Naive thymus-derived CD8-positive, alpha-beta T cell (primary cell): Measurements from ENCODE around the gene ASTE1. TPM values are rescaled to one million over a fixed set of nuclear protein-coding genes. Genes with fewer than 3 reads are reported as not detected.
A peak's percentile ranks its signal among the peaks of the same experiment; 100 is the strongest.
"Not testable (repeated sequence)": the region's sequence is repeated elsewhere in the genome, so short reads cannot be mapped to it uniquely, and the experiment has no call there.

Source experiments
- ATAC-seq, 2 donors: fragments of 150-1000 bp; cut with Tn5 transposase in 1 of 2; sonication (Bioruptor Pico), chemical (Tn5 transposase) in 1 of 2; 1 replicate in 1 of 2; 2 replicates in 1 of 2; pipeline ENCODE4 v1.10.0; 2021; ENCODE audit warnings: mild to moderate bottlenecking in 2 of 2, moderate library complexity in 2 of 2
- POLR2A ChIA-PET: fragments of 350-600 bp; sonication (Branson Sonifier 250); formaldehyde crosslinking; loops from one replicate; lab custom pipeline; 2021; ENCODE audit warnings: antibody characterized with exemption; lab: Charles Lee
- DNase-seq, 10 donors: peaks; one replicate each; pipeline versions ENCODE4 v3.0.0 to v3.0.0-alpha.2; 2020 to 2022
- H3K27ac Mint-ChIP-seq, 10 donors: one replicate each; pipeline ENCODE4 v1.8.0; 2020 to 2022; ENCODE audit warnings: mild to moderate bottlenecking in 10 of 10, mixed read lengths in 10 of 10, moderate library complexity in 4 of 10, inconsistent platforms in 1 of 10
- H3K27me3 Mint-ChIP-seq, 5 donors: one replicate each; pipeline ENCODE4 v1.8.0; 2021 to 2022; ENCODE audit warnings: mixed read lengths in 5 of 5
- H3K36me3 Mint-ChIP-seq, 3 donors: one replicate each; pipeline ENCODE4 v1.8.0; 2020 to 2022; ENCODE audit warnings: mixed read lengths in 3 of 3, mild to moderate bottlenecking in 2 of 3, inconsistent platforms in 1 of 3
- H3K4me1 Mint-ChIP-seq, 4 donors: one replicate each; pipeline ENCODE4 v1.8.0; 2021 to 2022; ENCODE audit warnings: mixed read lengths in 4 of 4
- H3K4me3 Mint-ChIP-seq, 10 donors: one replicate each; pipeline ENCODE4 v1.8.0; 2020 to 2022; ENCODE audit warnings: mild to moderate bottlenecking in 10 of 10, mixed read lengths in 10 of 10, moderate library complexity in 6 of 10, inconsistent platforms in 1 of 10
- H3K9me3 Mint-ChIP-seq, 9 donors: one replicate each; pipeline ENCODE4 v1.8.0; 2020 to 2022; ENCODE audit warnings: mixed read lengths in 9 of 9, mild to moderate bottlenecking in 3 of 9, inconsistent platforms in 1 of 9, moderate library complexity in 1 of 9
- polyA plus RNA-seq, 3 donors: library from polyadenylated mRNA; unstranded; fragments of 300-500 nt; fragmentation: Illumina TruSeq; gene quantifications; one replicate each; pipeline ENCODE4 v1.2.3, GENCODE V29; 2021
- total RNA-seq, 8 experiments: library from RNA in 2 of 8; stranded (reverse) in 2 of 8; gene quantifications; one replicate each; pipeline ENCODE4 v1.2.3 and lab custom pipeline; 2021 to 2026

Gene ASTE1
- 10 to 100 TPM; 26.0 to 30.8 TPM for total RNA-seq
- 10 to 100 TPM; 16.3 to 25.4 (median 22.8) TPM for polyA plus RNA-seq
- 16.7 to 35.9 (median 27.8) reads per million in 6 experiments for total RNA-seq (lab: John Stamatoyannopoulos, UW)

DNA sequence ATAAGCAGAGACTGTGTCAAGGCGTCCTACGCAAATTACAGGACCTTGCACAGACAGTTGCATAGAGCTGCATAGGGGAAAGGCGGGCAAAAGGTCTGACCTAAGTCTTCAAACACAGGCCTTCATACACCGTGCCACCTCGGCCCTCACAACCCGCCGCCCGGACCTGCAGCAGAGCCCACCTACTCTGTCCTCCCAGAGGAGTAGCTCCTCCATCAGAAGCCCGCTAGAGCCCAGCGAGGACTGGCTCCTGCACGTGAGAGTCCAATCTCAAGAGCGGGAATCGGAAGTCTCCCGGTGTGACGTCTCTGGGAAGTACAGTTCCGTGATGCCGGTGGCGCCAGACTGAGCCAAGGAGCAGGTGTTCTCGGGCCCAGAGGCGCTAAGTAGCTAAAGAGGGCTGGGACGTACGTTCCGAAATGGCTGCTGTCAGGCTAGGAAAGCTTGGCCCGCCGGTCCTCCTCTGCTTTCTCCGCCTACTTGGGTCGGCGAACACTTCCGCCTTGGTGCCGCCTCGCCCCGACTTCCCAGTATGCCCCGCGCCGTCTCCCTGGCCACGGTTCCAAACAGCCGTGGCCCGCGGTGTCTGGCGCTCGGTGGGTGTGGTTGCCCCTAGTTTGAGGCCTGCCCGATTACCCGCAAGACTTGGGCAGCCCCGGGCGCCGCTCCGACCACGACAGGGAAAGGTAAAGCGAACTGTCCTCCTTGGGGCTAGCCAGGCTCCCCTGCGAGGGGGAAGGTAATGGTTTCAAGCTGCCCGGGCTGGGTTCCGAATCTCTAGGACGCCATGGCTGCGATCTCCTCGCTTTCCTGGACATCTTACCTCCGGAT is at the start of gene ASTE1, which contains the start of gene NEK11:
Gene ASTE1, minus strand, starts transcription at position 505 of the 831 bp plus-strand sequence. CDS start 1,519 bp downstream, outside the sequence.
Gene NEK11, plus strand, starts transcription at position 557 of the 831 bp plus-strand sequence. CDS start 2,832 bp downstream, outside the sequence.
- peak; percentile 84 to 97 (median 94) for DNase-seq
- H3K4me1 Mint-ChIP-seq = peaks cover 28 to 61% (median 55%) of the 10 kb centered on the region in 4 donors
- peaks cover 4 to 24% (median 24%) of the 10 kb centered on the region in 3 donors for H3K36me3 Mint-ChIP-seq
- POLR2A ChIA-PET = interaction anchor here (0.6 to 2.0 kb wide), 9 partner anchors 14 to 1391 kb away, joined by 3 to 24 read pairs (median 4); partner anchors contain the start of genes ATP2C1, DNAJC13 and NUDT16
- peak within 1 kb of the TSS; percentile 96 to 99 (median 98) for H3K27ac Mint-ChIP-seq
- no peaks in the 10 kb centered on the region for H3K27me3 Mint-ChIP-seq
- H3K4me3 Mint-ChIP-seq = peak within 1 kb of the TSS; percentile 87 to 96 (median 92)
- ATAC-seq = peak; percentile 93 to 95
- H3K9me3 Mint-ChIP-seq = no peaks in the 10 kb centered on the region

GRCh38 chr3:131075632-131076328 is 49.2 kb upstream of the ASTE1 start:
- POLR2A ChIA-PET = no interaction called here
- H3K27me3 Mint-ChIP-seq = no peaks in the 10 kb centered on the region
- no peak for DNase-seq
- no peaks in the 10 kb centered on the region for H3K4me1 Mint-ChIP-seq
- no peaks in the 10 kb centered on the region for H3K36me3 Mint-ChIP-seq
- no peak overlapping the region for H3K4me3 Mint-ChIP-seq
- H3K9me3 Mint-ChIP-seq = peaks cover 0 to 3% (median 0%) of the 10 kb centered on the region in 9 donors
- ATAC-seq = no peak
- no peak overlapping the region for H3K27ac Mint-ChIP-seq

- Mint-ChIP-seq H3K27ac (no peak overlapping the region), H3K4me1 (no peaks in the 10 kb centered on the region), H3K27me3 (no peaks in the 10 kb centered on the region), H3K4me3 (no peak overlapping the region), H3K9me3 (no peaks in the 10 kb centered on the region), H3K36me3 (no peaks in the 10 kb centered on the region)
- ATAC-seq = no peak
- POLR2A ChIA-PET = no interaction called here
- DNase-seq = no peak
Observed at GRCh38 chr3:131072845-131073244, 46.2 kb upstream of the ASTE1 start.

DNA sequence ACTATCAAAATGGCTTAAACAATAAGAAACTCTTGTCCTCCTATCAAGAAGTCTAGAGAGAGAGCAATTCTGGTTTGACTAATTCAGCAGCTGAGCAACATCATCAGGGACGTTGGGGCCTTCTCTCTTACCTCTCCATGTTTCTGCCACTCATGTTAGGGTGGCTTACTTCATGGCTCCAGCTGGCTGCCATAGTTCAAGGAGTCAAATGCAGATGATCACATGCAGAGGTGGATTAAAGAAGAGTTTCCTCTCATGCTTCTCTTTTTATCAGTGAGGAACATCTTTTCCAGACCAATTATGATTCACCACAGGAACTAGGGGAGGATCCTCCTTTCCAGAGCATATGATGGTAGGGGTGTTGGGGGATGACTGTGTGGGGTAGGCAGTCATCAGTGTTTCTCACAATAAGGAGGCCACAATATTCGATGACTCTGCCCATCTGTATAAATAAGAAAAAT is 45.5 kb upstream of the ASTE1 start:
- no peak overlapping the region for H3K27ac Mint-ChIP-seq
- POLR2A ChIA-PET = no interaction called here
- ATAC-seq = no peak

GRCh38 chr3:131067983-131068382 is 41.4 kb upstream of the ASTE1 start:
- peaks cover 0 to 6% (median 0%) of the 10 kb centered on the region in 3 donors for H3K36me3 Mint-ChIP-seq
- ATAC-seq = no peak
- no peak overlapping the region for H3K27ac Mint-ChIP-seq
- peaks cover 0 to 2% (median 0%) of the 10 kb centered on the region in 9 donors for H3K9me3 Mint-ChIP-seq
- H3K4me3 Mint-ChIP-seq = no peak overlapping the region
- DNase-seq = no peak
- H3K27me3 Mint-ChIP-seq = no peaks in the 10 kb centered on the region
- POLR2A ChIA-PET = no interaction called here
- no peaks in the 10 kb centered on the region for H3K4me1 Mint-ChIP-seq

More for the DNA sequence above, 45.5 kb upstream of the ASTE1 start:
- no peaks in the 10 kb centered on the region for H3K36me3 Mint-ChIP-seq
- no peak overlapping the region for H3K4me3 Mint-ChIP-seq
- H3K4me1 Mint-ChIP-seq = no peaks in the 10 kb centered on the region
- no peak for DNase-seq
- no peaks in the 10 kb centered on the region for H3K27me3 Mint-ChIP-seq
- no peaks in the 10 kb centered on the region for H3K9me3 Mint-ChIP-seq

DNA sequence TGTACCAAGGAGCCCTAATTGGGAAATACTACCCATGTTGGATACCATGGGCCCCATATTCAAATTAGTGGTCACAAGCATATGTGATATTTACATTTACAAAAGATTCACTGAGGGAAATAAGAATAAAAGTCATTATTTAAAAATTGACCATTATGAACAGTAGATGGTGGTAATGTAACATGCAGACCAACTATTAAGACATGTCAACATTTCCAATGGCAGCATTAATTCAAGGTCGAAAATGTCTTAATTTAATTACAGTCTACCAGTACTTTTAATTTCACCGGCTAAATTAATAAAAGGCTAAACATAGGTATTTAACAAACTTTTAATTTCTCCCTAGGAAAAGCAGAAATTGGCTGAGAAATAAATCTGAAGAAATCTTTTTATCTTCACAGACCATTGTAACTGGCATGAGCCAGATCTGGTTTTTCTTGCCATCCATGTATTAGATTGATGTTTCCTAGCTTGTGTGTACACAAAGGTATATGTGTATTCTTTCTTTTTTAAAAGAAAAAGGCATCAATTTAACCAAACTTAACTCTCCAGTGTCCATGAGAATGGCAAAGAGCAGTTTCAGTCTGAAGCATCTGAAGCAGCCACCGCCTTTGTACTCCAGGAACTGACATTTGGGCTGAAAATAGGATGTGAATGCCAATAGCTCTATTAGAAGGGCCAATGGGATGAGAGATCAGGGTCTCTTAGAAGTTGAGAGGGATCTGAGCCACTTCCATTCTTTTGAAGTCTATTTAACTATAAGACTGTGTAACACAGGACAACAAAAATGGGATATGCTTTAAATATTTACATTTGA is 26.6 kb upstream of the ASTE1 start:
- ATAC-seq (no peak), DNase-seq (no peak)
- no peaks in the 10 kb centered on the region for H3K27me3 Mint-ChIP-seq
- H3K9me3 Mint-ChIP-seq = peaks cover 0 to 9% (median 0%) of the 10 kb centered on the region in 9 donors
- H3K4me1 Mint-ChIP-seq = peaks cover 0 to 4% (median 0%) of the 10 kb centered on the region in 4 donors
- peaks cover 0 to 6% (median 3%) of the 10 kb centered on the region in 3 donors for H3K36me3 Mint-ChIP-seq
- POLR2A ChIA-PET = no interaction called here
- H3K27ac Mint-ChIP-seq = no peak overlapping the region
- no peak overlapping the region for H3K4me3 Mint-ChIP-seq

GRCh38 chr3:131050001-131050400 is 23.4 kb upstream of the ASTE1 start:
- Mint-ChIP-seq H3K27ac (no peak overlapping the region), H3K9me3 (peaks cover 2 to 34% (median 15%) of the 10 kb centered on the region in 9 donors), H3K4me3 (no peak overlapping the region), H3K4me1 (peaks cover 2 to 8% (median 7%) of the 10 kb centered on the region in 4 donors), H3K27me3 (no peaks in the 10 kb centered on the region), H3K36me3 (peaks cover 0 to 21% (median 20%) of the 10 kb centered on the region in 3 donors)
- POLR2A ChIA-PET = no interaction called here
- no peak for ATAC-seq
- no peak for DNase-seq

GRCh38 chr3:131048030-131048429 is 21.4 kb upstream of the ASTE1 start:
- Mint-ChIP-seq H3K36me3 (peaks cover 2 to 41% (median 39%) of the 10 kb centered on the region in 3 donors), H3K4me3 (no peak overlapping the region), H3K27ac (peak overlapping the region in 2 of 10 donors; percentile 46 to 50), H3K9me3 (peaks cover 12 to 54% (median 30%) of the 10 kb centered on the region in 9 donors), H3K4me1 (peaks cover 9 to 14% (median 11%) of the 10 kb centered on the region in 4 donors), H3K27me3 (no peaks in the 10 kb centered on the region)
- POLR2A ChIA-PET = no interaction called here
- DNase-seq (no peak), ATAC-seq (no peak)

DNA sequence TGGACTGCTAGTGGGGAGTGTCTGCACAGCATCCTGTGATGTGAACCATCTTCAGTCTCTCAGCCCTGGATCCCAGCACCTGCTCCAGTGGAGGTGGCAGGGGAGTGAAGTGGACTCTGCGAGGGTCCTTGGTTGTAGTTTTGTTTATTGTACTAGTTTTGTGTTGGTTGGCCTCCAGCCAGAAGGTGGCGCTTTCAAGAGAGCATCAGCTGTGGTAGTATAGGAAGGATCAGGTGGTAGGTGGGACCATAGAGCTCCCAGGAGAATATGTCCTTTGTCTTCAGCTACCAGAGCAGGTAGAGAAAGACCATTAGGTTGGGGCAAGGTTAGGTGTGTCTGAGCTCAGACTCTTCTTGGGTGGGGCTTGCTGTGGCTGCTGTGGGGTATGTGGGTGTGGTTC is 21.0 kb upstream of the ASTE1 start:
- POLR2A ChIA-PET = no interaction called here
- no peaks in the 10 kb centered on the region for H3K27me3 Mint-ChIP-seq
- H3K36me3 Mint-ChIP-seq = peaks cover 2 to 42% (median 41%) of the 10 kb centered on the region in 3 donors
- H3K4me3 Mint-ChIP-seq = no peak overlapping the region
- peaks cover 10 to 18% (median 15%) of the 10 kb centered on the region in 4 donors for H3K4me1 Mint-ChIP-seq
- peak overlapping the region in 3 of 10 donors; percentile 14 to 71 (median 50) for H3K27ac Mint-ChIP-seq
- no peak for ATAC-seq
- peaks cover 12 to 58% (median 32%) of the 10 kb centered on the region in 9 donors for H3K9me3 Mint-ChIP-seq
- no peak for DNase-seq

DNA sequence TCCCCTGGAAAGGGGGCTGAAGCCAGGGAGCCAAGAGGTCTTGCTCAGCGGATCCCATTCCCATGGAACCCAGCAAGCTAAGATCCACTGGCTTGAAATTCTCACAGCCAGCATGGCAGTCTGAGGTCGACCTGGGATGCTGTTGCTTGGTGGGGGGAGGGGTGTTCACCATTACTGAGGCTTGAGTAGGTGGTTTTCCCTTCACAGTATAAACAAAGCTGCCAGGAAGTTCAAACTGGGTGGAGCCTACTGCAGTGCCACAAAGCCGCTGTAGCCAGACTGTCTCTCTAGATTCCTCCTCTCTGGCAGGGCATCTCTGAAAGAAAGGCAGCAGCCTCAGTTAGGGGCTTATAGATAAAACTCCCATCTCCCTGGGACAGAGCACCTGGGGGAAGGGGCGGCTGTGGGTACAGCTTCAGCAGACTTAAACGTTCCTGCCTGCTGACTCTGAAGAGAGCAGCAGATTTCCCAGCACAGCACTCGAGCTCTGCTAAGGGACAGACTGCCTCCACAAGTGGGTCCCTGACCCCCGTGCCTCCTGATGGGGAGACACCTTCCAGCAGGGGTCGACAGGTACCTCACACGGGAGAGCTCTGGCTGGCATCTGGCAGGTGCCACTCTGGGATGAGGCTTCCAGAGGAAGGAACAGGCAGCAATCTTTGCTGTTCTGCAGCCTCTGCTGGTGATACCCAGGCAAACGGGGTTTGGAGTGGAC is 15.8 kb upstream of the ASTE1 start:
- Mint-ChIP-seq H3K4me1 (peaks cover 6 to 32% (median 29%) of the 10 kb centered on the region in 4 donors), H3K36me3 (peaks cover 2 to 56% (median 53%) of the 10 kb centered on the region in 3 donors), H3K9me3 (peaks cover 12 to 72% (median 39%) of the 10 kb centered on the region in 9 donors), H3K4me3 (peak overlapping the region in 9 of 10 donors; percentile 8 to 64 (median 60)), H3K27ac (peak overlapping the region; percentile 55 to 90 (median 82))
- H3K27me3 Mint-ChIP-seq = not testable (repeated sequence)
- POLR2A ChIA-PET = interaction anchor here (0.7 to 1.5 kb wide), 2 partner anchors 14 to 16 kb away, joined by 3 to 7 read pairs; partner anchors contain the start of genes ASTE1 and NEK11
- DNase-seq (peak in 7 of 10 donors; percentile 10 to 73 (median 42)), ATAC-seq (peak; percentile 81 to 82)

DNA sequence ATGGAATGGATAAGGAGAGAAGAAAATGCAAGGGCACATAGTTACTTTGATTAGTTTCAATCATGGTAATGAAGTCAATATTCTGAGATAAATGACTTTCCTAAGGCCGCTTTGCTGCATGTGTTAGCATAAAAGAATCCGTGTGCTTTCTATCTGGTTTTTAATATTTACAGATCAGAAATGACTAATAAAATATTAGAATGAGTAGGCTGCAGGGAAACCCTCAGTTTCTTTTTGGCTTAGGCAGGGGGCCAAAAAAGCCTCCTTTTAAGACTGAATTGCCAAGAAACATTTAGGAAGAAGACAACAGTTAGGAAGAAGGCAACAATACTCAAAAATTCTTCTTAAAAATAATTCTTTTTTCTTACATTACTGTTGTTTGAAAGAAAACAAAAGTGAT is 11.7 kb upstream of the ASTE1 start:
- Mint-ChIP-seq H3K36me3 (peaks cover 0 to 22% (median 22%) of the 10 kb centered on the region in 3 donors), H3K9me3 (peaks cover 0 to 31% (median 11%) of the 10 kb centered on the region in 9 donors), H3K4me1 (peaks cover 2 to 27% (median 24%) of the 10 kb centered on the region in 4 donors), H3K27ac (no peak overlapping the region), H3K27me3 (no peaks in the 10 kb centered on the region), H3K4me3 (no peak overlapping the region)
- DNase-seq = no peak
- no peak for ATAC-seq
- POLR2A ChIA-PET = no interaction called here
